SK-N-SH (cell line): ENCODE data around the gene COL23A1. TPM values are rescaled to one million over a fixed set of nuclear protein-coding genes. Genes with fewer than 3 reads are reported as not detected.

Experiments
- CTCF ChIA-PET: fragments of 300-600, 350-600 bp; formaldehyde crosslinking; extraction: SDS; loops from one replicate; lab custom pipeline; 2021; lab: Yijun Ruan, JAX
- POLR2A ChIA-PET: fragments of 350-600 bp; sonication (Branson Sonifier 250); formaldehyde crosslinking; extraction: SDS; loops from one replicate; lab custom pipeline; 2020; ENCODE audit warnings: antibody characterized with exemption, inconsistent platforms; lab: Yijun Ruan, JAX
- DNase-seq: peaks from one replicate; pipeline ENCODE4 v3.0.0; 2012
- H2AFZ ChIP-seq: fragments of 200-600 bp; sonication (generic); 2 replicates; pipeline ENCODE4 v1.8.1; 2016; ENCODE audit warnings: antibody characterized with exemption, mild to moderate bottlenecking, low read depth
- H3F3A ChIP-seq: fragments of 200-600 bp; sonication (generic); replicated peaks from 2 replicates; pipeline ENCODE3; 2016; ENCODE audit warnings: antibody characterized with exemption, mild to moderate bottlenecking; ENCODE audit not compliant: insufficient read depth
- H3K27ac ChIP-seq, 2 experiments: fragments of 200-500 bp in 1 of 2; fragments of 200-600 bp in 1 of 2; sonication (Bioruptor generic) in 1 of 2; sonication (generic), shearing (Covaris generic) in 1 of 2; 2 replicates each; pipeline versions ENCODE4 v1.5.1 to v1.6.1; 2014 to 2016; ENCODE audit warnings: low read depth in 2 of 2, inconsistent platforms in 1 of 2, low read length in 1 of 2, mild to moderate bottlenecking in 1 of 2, mixed read lengths in 1 of 2
- H3K27me3 ChIP-seq: fragments of 200-600 bp; sonication (generic), shearing (Covaris generic); 2 replicates; pipeline ENCODE4 v1.6.1; 2016; ENCODE audit warnings: mixed run types; ENCODE audit not compliant: insufficient read depth
- H3K36me3 ChIP-seq, 2 experiments: fragments of 200-500 bp in 1 of 2; fragments of 200-600 bp in 1 of 2; sonication (Bioruptor generic) in 1 of 2; sonication (generic) in 1 of 2; replicated peaks in 1 of 2; 2 replicates each; pipeline versions ENCODE3 to v1.5.1; 2014 to 2016; ENCODE audit warnings: low read length in 1 of 2, mild to moderate bottlenecking in 1 of 2; ENCODE audit not compliant: insufficient read depth in 2 of 2, control insufficient read depth in 1 of 2
- H3K4me1 ChIP-seq, 2 experiments: fragments of 200-500 bp in 1 of 2; fragments of 200-600 bp in 1 of 2; sonication (Bioruptor generic) in 1 of 2; sonication (generic), shearing (Covaris generic) in 1 of 2; 2 replicates each; pipeline versions ENCODE4 v1.5.1 to v1.6.1; 2014 to 2016; ENCODE audit warnings: low read depth in 1 of 2, low read length in 1 of 2, mixed run types in 1 of 2; ENCODE audit not compliant: insufficient read depth in 2 of 2, control insufficient read depth in 1 of 2
- H3K4me2 ChIP-seq: fragments of 200-600 bp; sonication (generic), shearing (Covaris generic); 2 replicates; pipeline ENCODE4 v1.6.1; 2017; ENCODE audit warnings: mixed run types
- H3K4me3 ChIP-seq, 2 experiments: fragments of 200-500 bp in 1 of 2; fragments of 200-600 bp in 1 of 2; sonication (Bioruptor generic) in 1 of 2; sonication (generic), shearing (Covaris generic) in 1 of 2; 2 replicates each; pipeline versions ENCODE4 v1.5.1 to v1.8.1; 2014 to 2016; ENCODE audit warnings: low read depth in 2 of 2, inconsistent platforms in 1 of 2, low read length in 1 of 2, mild to moderate bottlenecking in 1 of 2, mixed read lengths in 1 of 2, moderate library complexity in 1 of 2
- H3K79me2 ChIP-seq: fragments of 200-600 bp; sonication (generic); 2 replicates; pipeline ENCODE4 v1.8.1; 2017; ENCODE audit warnings: mild to moderate bottlenecking; ENCODE audit not compliant: insufficient read depth
- H3K9ac ChIP-seq: fragments of 200-600 bp; sonication (generic); 2 replicates; pipeline ENCODE4 v1.6.1; 2017; ENCODE audit warnings: mixed run types
- H3K9me2 ChIP-seq: fragments of 200-600 bp; sonication (generic); 2 replicates; pipeline ENCODE4 v1.6.1; 2017; ENCODE audit warnings: mixed run types
- H3K9me3 ChIP-seq: fragments of 200-600 bp; sonication (generic); 2 replicates; pipeline ENCODE4 v1.6.1; 2017; ENCODE audit warnings: mixed run types, mild to moderate bottlenecking, moderate library complexity
- H4K20me1 ChIP-seq: fragments of 200-600 bp; sonication (generic); 2 replicates; pipeline ENCODE4 v1.6.1; 2017; ENCODE audit warnings: mild to moderate bottlenecking, mixed run types; ENCODE audit not compliant: insufficient read depth
- CHD2 ChIP-seq: fragments of 150-350 bp; IDR thresholded peaks from 2 replicates; pipeline ENCODE4 v1.6.1; 2018; ENCODE audit warnings: low read length; ENCODE audit not compliant: partially characterized antibody
- ELF1 ChIP-seq: IDR thresholded peaks from 2 replicates; pipeline ENCODE4 v1.4.0; 2012
- GABPA ChIP-seq: IDR thresholded peaks from 2 replicates; pipeline ENCODE4 v1.4.0; 2012; ENCODE audit warnings: low read depth, mild to moderate bottlenecking
- GATA2 ChIP-seq: sonication (generic); formaldehyde crosslinking; IDR thresholded peaks from 2 replicates; pipeline ENCODE4 v1.5.0; 2020; ENCODE audit warnings: mild to moderate bottlenecking, missing genetic modification reagents
- IRF3 ChIP-seq: fragments of 150-350 bp; IDR thresholded peaks from 2 replicates; pipeline ENCODE4 v1.6.1; 2016; ENCODE audit warnings: mild to moderate bottlenecking, low read depth, low read length
- JUND ChIP-seq: IDR thresholded peaks from 2 replicates; pipeline ENCODE4 v1.4.0; 2012
- MEF2A ChIP-seq: IDR thresholded peaks from 2 replicates; pipeline ENCODE4 v1.4.0; 2012; ENCODE audit warnings: low read depth, borderline replicate concordance
- NFIC ChIP-seq: IDR thresholded peaks from 2 replicates; pipeline ENCODE4 v1.4.0; 2012; ENCODE audit warnings: borderline replicate concordance
- PBX3 ChIP-seq: IDR thresholded peaks from 2 replicates; pipeline ENCODE4; 2012
- RCOR1 ChIP-seq: fragments of 150-350 bp; IDR thresholded peaks from 2 replicates; pipeline ENCODE4 v1.6.1; 2017; ENCODE audit warnings: antibody characterized with exemption, low read length
- REST ChIP-seq: IDR thresholded peaks from 2 replicates; pipeline ENCODE4 v1.6.1; 2012; ENCODE audit warnings: mild to moderate bottlenecking, low read depth, low read length, moderate library complexity
- RFX5 ChIP-seq: IDR thresholded peaks from 2 replicates; pipeline ENCODE4 v1.6.1; 2012; ENCODE audit warnings: mild to moderate bottlenecking, improper control_type of control experiment, low read length
- RXRA ChIP-seq: IDR thresholded peaks from 2 replicates; pipeline ENCODE4 v1.4.0; 2012; ENCODE audit warnings: low read depth, mild to moderate bottlenecking, borderline replicate concordance
- SIN3A ChIP-seq: IDR thresholded peaks from 2 replicates; pipeline ENCODE4 v1.6.1; 2012; ENCODE audit warnings: low read depth, mild to moderate bottlenecking, low read length, moderate library complexity, borderline replicate concordance
- SMC3 ChIP-seq: IDR thresholded peaks from 2 replicates; pipeline ENCODE4 v1.6.1; 2012; ENCODE audit warnings: low read depth, low read length, improper control_type of control experiment
- TCF12 ChIP-seq: IDR thresholded peaks from 2 replicates; pipeline ENCODE4 v1.4.0; 2012
- TEAD4 ChIP-seq: IDR thresholded peaks from 2 replicates; pipeline ENCODE4 v1.4.0; 2012; ENCODE audit warnings: mild to moderate bottlenecking, borderline replicate concordance; ENCODE audit not compliant: insufficient read depth
- USF2 ChIP-seq: fragments of 150-350 bp; IDR thresholded peaks from 2 replicates; pipeline ENCODE4 v1.6.1; 2017; ENCODE audit warnings: antibody characterized with exemption, low read length, low read depth, borderline replicate concordance
- YY1 ChIP-seq: IDR thresholded peaks from 2 replicates; pipeline ENCODE4 v1.4.0; 2012; ENCODE audit warnings: low read depth, mild to moderate bottlenecking
- WGBS: methylation state at CpG from one replicate; pipeline ENCODE4 v1.1.6; 2017; ENCODE audit warnings: low lambda C conversion rate; 5-methylcytosine and 5-hydroxymethylcytosine counted together
- polyA plus RNA-seq, 3 experiments: library from polyadenylated mRNA; depleted of rRNA; stranded (reverse); fragments of >200 nt; gene quantifications; 2 replicates each; pipeline ENCODE4 v1.2.3, GENCODE V29; 2012

COL23A1 gene
- polyA plus RNA-seq, 1 of the 3 experiments (the other 2 are of a cell fraction): 0.10 TPM

- no peaks in the 10 kb centered on the region for H3K79me2 ChIP-seq
- no peak overlapping the region for H3K4me3 ChIP-seq
- H3F3A ChIP-seq: no peaks in the 10 kb centered on the region
- H3K9me2 ChIP-seq: no peaks in the 10 kb centered on the region
- H2AFZ ChIP-seq: no peak overlapping the region
- H3K36me3 ChIP-seq: no peaks in the 10 kb centered on the region
- no peaks in the 10 kb centered on the region for H4K20me1 ChIP-seq
- 0 out of 2 replicates have a peak, but pooled peaks cover 3% of the 10 kb centered on the region for H3K9me3 ChIP-seq
- ChIA-PET POLR2A (no interaction called here), CTCF (no interaction called here)
- H3K4me1 ChIP-seq: peaks cover 0 to 14% of the 10 kb centered on the region in 2 experiments; a peak in 1 of 4 replicates
- no peaks in the 10 kb centered on the region for H3K27me3 ChIP-seq
- H3K9ac ChIP-seq: no peak overlapping the region
- no peak overlapping the region for H3K27ac ChIP-seq
- no peak overlapping the region for H3K4me2 ChIP-seq
- DNase-seq: no peak
- WGBS: 33% methylated on average over 7 of the region's 8 CpGs
- no peak for TF ChIP-seq TEAD4
- no peak for TF ChIP-seq REST
- no peak for TF ChIP-seq ELF1
- TF ChIP-seq GABPA: no peak
- TF ChIP-seq SMC3: no peak
- TF ChIP-seq CHD2: no peak
- no peak for TF ChIP-seq JUND
- no peak for TF ChIP-seq RXRA
- TF ChIP-seq USF2: no peak
- no peak for TF ChIP-seq SIN3A
- no peak for TF ChIP-seq IRF3
- no peak for TF ChIP-seq YY1
- TF ChIP-seq MEF2A: no peak
- no peak for TF ChIP-seq RCOR1
- no peak for TF ChIP-seq RFX5
- no peak for TF ChIP-seq PBX3
- no peak for TF ChIP-seq NFIC
- TF ChIP-seq GATA2 (CRISPR knock-in tag): no peak
- TF ChIP-seq TCF12: no peak
Observed at GRCh38 chr5:178488696-178489095, 101.5 kb downstream of the COL23A1 start.
